Measurements from ENCODE around the gene QTRT2. TPM values are rescaled to one million over a fixed set of nuclear protein-coding genes. Genes with fewer than 3 reads are reported as not detected.

QTRT2 gene
- total RNA-seq, 3 donors from 2014 or later = 17.9 to 29.1 (median 21.2) TPM

- intact Hi-C loops (cut with DNase I, micrococcal nuclease) = no loop called here
- DNase-seq (no peak), ATAC-seq (peak; percentile 31)
- TF ChIP-seq CTCF (IDR thresholded peaks at IDR 0.05) = no peak
- no peaks in the 10 kb centered on the region for H3K9me3 ChIP-seq
- no peaks in the 10 kb centered on the region for H3K36me3 ChIP-seq (ENCODE audit: low read depth)
- H3K4me3 ChIP-seq = no peak overlapping the region
- no peaks in the 10 kb centered on the region for H3K4me1 ChIP-seq (ENCODE audit: low read depth)
Measured at GRCh38 chr3:114111060-114111770, 54.7 kb downstream of the QTRT2 start.

GRCh38 chr3:114112696-114113095 lies 56.2 kb downstream of the QTRT2 start:
- no peaks in the 10 kb centered on the region for H3K36me3 ChIP-seq (ENCODE audit: low read depth)
- TF ChIP-seq CTCF (IDR thresholded peaks at IDR 0.05) = no peak
- DNase-seq (no peak), ATAC-seq (no peak)
- H3K9me3 ChIP-seq = no peaks in the 10 kb centered on the region
- intact Hi-C loops (cut with DNase I, micrococcal nuclease) = no loop called here
- H3K4me3 ChIP-seq = no peak overlapping the region
- no peaks in the 10 kb centered on the region for H3K4me1 ChIP-seq (ENCODE audit: low read depth)

- intact Hi-C loops (cut with DNase I, micrococcal nuclease) = no loop called here
- ATAC-seq = no peak
Measured at GRCh38 chr3:114114719-114115118, 58.2 kb downstream of the QTRT2 start.

GRCh38 chr3:114115143-114115542 lies 58.6 kb downstream of the QTRT2 start:
- intact Hi-C loops (cut with DNase I, micrococcal nuclease) = no loop called here
- Histone ChIP-seq H3K9me3 (no peaks in the 10 kb centered on the region), H3K36me3 (ENCODE audit: low read depth) (no peaks in the 10 kb centered on the region), H3K4me1 (ENCODE audit: low read depth) (no peaks in the 10 kb centered on the region), H3K4me3 (no peak overlapping the region)
- ATAC-seq (no peak), DNase-seq (no peak)
- no peak for TF ChIP-seq CTCF (IDR thresholded peaks at IDR 0.05)

More at GRCh38 chr3:114114719-114115118, 58.2 kb downstream of the QTRT2 start:
- H3K4me1 ChIP-seq (ENCODE audit: low read depth) = no peaks in the 10 kb centered on the region
- TF ChIP-seq CTCF (IDR thresholded peaks at IDR 0.05) = no peak
- DNase-seq = no peak
- H3K4me3 ChIP-seq = no peak overlapping the region
- H3K9me3 ChIP-seq = no peaks in the 10 kb centered on the region
- H3K36me3 ChIP-seq (ENCODE audit: low read depth) = no peaks in the 10 kb centered on the region

- Histone ChIP-seq H3K4me3 (no peak overlapping the region), H3K9me3 (no peaks in the 10 kb centered on the region), H3K4me1 (ENCODE audit: low read depth) (no peaks in the 10 kb centered on the region), H3K36me3 (ENCODE audit: low read depth) (no peaks in the 10 kb centered on the region)
- no peak for ATAC-seq
- no peak for DNase-seq
- no peak for TF ChIP-seq CTCF (IDR thresholded peaks at IDR 0.05)
- intact Hi-C loops (cut with DNase I, micrococcal nuclease) = no loop called here
Measured at GRCh38 chr3:114119776-114120175, 63.2 kb downstream of the QTRT2 start.

Measured in mucosa of descending colon (tissue), 3 donors.